Measurements from ENCODE around the gene OVAAL.
"Not testable (repeated sequence)": the region's sequence is repeated elsewhere in the genome, so short reads cannot be mapped to it uniquely, and the experiment has no call there.

The OVAAL gene

GRCh38 chr1:180540697-180541594 is 17.8 kb upstream of the OVAAL start:
- no peak for DNase-seq (ENCODE audit: low read depth)

GRCh38 chr1:180542113-180542837 is 16.5 kb upstream of the OVAAL start:
- DNase-seq (ENCODE audit: low read depth), result no peak

- DNase-seq (ENCODE audit: low read depth), result no peak
Measured at GRCh38 chr1:180542838-180543145, 16.0 kb upstream of the OVAAL start.

GRCh38 chr1:180544050-180544449 is 14.7 kb upstream of the OVAAL start:
- no peak for DNase-seq (ENCODE audit: low read depth)

- DNase-seq (ENCODE audit: low read depth), result no peak
Measured at GRCh38 chr1:180545991-180546390, 12.8 kb upstream of the OVAAL start.

GRCh38 chr1:180548686-180549317 is 10.0 kb upstream of the OVAAL start:
- no peak for DNase-seq (ENCODE audit: low read depth)

GRCh38 chr1:180549770-180550169 is 9.0 kb upstream of the OVAAL start:
- DNase-seq (ENCODE audit: low read depth), result not testable (repeated sequence)

- DNase-seq (ENCODE audit: low read depth), result no peak
Measured at GRCh38 chr1:180550241-180550640, 8.5 kb upstream of the OVAAL start.

GRCh38 chr1:180551997-180552396 is 6.8 kb upstream of the OVAAL start:
- no peak for DNase-seq (ENCODE audit: low read depth)

- DNase-seq (ENCODE audit: low read depth), result not testable (repeated sequence)
Measured at GRCh38 chr1:180553046-180553445, 5.7 kb upstream of the OVAAL start.

GRCh38 chr1:180555411-180555810 is 3.4 kb upstream of the OVAAL start:
- no peak for DNase-seq (ENCODE audit: low read depth)

- DNase-seq (ENCODE audit: low read depth), result no peak
Measured at GRCh38 chr1:180560200-180560867, 1.6 kb downstream of the OVAAL start.

GRCh38 chr1:180560868-180561600 is 2.3 kb downstream of the OVAAL start:
- DNase-seq (ENCODE audit: low read depth), result no peak

- no peak for DNase-seq (ENCODE audit: low read depth)
Measured at GRCh38 chr1:180562640-180563025, 3.9 kb downstream of the OVAAL start.

GRCh38 chr1:180563026-180563827 is 4.5 kb downstream of the OVAAL start:
- no peak for DNase-seq (ENCODE audit: low read depth)

- no peak for DNase-seq (ENCODE audit: low read depth)
Measured at GRCh38 chr1:180565121-180565871, 6.5 kb downstream of the OVAAL start.

- DNase-seq (ENCODE audit: low read depth), result no peak
Measured at GRCh38 chr1:180566026-180566425, 7.3 kb downstream of the OVAAL start.

- no peak for DNase-seq (ENCODE audit: low read depth)
Measured at GRCh38 chr1:180566495-180566894, 7.7 kb downstream of the OVAAL start.

GRCh38 chr1:180567654-180568053 is 8.9 kb downstream of the OVAAL start:
- DNase-seq (ENCODE audit: low read depth), result no peak

- no peak for DNase-seq (ENCODE audit: low read depth)
Measured at GRCh38 chr1:180568184-180568583, 9.4 kb downstream of the OVAAL start.
